Epithelial cell of esophagus (primary cell): ENCODE data around the gene GLB1L2.

ENCODE experiments used
- DNase-seq: peaks from one replicate; pipeline ENCODE4 v3.0.0; 2010; ENCODE audit warnings: low read depth
- H3K4me3 ChIP-seq: 2 replicates; pipeline ENCODE4 v1.5.1; 2011; ENCODE audit warnings: mild to moderate bottlenecking, low read length, control low read depth
- TF ChIP-seq, protein P1 (sequence below): IDR thresholded peaks from 2 replicates; pipeline ENCODE4 v1.5.1; 2011; ENCODE audit warnings: low read depth, mild to moderate bottlenecking, low read length, control low read depth, inconsistent platforms; ENCODE audit not compliant: insufficient read depth; ENCODE audit errors: missing control alignments

Gene GLB1L2

GRCh38 chr11:134363161-134363560 is 31.4 kb downstream of the GLB1L2 start:
- TF ChIP-seq, protein P1, sequence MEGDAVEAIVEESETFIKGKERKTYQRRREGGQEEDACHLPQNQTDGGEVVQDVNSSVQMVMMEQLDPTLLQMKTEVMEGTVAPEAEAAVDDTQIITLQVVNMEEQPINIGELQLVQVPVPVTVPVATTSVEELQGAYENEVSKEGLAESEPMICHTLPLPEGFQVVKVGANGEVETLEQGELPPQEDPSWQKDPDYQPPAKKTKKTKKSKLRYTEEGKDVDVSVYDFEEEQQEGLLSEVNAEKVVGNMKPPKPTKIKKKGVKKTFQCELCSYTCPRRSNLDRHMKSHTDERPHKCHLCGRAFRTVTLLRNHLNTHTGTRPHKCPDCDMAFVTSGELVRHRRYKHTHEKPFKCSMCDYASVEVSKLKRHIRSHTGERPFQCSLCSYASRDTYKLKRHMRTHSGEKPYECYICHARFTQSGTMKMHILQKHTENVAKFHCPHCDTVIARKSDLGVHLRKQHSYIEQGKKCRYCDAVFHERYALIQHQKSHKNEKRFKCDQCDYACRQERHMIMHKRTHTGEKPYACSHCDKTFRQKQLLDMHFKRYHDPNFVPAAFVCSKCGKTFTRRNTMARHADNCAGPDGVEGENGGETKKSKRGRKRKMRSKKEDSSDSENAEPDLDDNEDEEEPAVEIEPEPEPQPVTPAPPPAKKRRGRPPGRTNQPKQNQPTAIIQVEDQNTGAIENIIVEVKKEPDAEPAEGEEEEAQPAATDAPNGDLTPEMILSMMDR = no peak
- H3K4me3 ChIP-seq = no peak overlapping the region
- DNase-seq = no peak

- no peak overlapping the region for H3K4me3 ChIP-seq
- DNase-seq = no peak
- TF ChIP-seq, protein P1 = no peak
These were observed 31.8 kb downstream of the GLB1L2 start for GRCh38 chr11:134363592-134363991.

DNA sequence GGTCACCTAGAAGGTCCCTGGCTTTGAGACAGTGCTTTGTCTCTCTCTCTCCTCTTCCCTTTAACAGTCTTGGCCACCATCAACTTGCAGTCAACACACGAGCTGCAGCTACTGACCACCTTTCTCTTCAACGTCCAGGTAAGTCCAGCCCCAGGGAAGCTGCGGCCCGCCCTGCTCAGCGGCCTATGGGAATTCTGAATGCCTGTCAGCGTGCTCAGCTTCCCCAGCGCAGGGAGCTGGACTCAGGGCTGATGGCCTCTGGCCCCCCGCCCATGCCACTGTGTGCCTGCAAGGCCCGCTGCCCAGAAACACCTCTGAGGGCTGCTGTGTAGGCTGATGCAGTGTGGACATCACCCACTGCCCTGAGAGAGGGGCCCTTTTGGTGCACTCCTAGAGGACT is 32.5 kb downstream of the GLB1L2 start:
- DNase-seq = no peak
- TF ChIP-seq, protein P1 = no peak
- no peak overlapping the region for H3K4me3 ChIP-seq

DNA sequence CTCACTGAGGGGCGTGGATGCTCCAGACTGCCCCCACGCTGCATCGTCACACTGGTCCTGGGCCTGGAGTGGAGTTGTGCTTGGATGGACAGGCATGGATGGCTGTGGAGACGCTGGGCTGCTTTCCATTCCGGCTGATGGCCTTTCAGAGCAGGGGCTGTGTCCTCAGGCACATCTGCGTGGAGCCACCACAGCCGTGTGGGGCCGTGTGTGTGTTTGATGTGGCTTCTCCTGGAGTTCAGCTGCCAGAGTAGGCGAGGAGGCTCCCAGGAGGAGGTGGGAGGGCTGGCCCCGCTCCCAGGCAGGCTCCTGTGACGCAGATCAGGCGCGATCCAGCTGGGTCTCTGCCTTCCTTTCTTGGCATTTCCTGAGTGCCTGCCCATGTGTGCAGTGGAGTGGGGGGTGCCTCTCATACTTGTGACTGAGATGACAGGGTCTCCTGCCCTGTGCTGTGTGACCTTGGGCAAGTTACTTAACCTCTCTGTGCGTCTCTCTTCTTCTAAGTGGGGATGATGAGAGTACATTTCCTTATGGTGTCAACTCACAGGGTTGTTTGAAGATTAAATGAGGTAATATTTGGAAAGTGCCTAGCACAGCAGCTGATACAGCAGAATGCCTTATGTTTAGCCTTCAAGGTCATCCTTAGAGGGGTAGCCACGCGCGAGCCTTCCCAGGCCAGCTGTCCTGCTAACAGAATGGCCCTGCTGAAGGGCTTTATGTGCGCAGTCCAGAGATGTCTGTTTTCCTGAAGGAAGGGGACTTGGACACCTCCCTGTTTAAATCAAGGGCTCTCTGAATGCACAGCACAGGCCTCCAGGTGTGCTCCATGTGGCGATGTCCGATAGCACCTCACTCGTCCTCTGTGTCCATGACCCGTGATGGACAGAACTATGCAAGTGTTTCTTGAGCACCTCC is 33.5 kb downstream of the GLB1L2 start:
- no peak overlapping the region for H3K4me3 ChIP-seq
- no peak for DNase-seq
- TF ChIP-seq, protein P1 = no peak

GRCh38 chr11:134366254-134366653 is 34.5 kb downstream of the GLB1L2 start:
- no peak overlapping the region for H3K4me3 ChIP-seq
- DNase-seq = no peak
- TF ChIP-seq, protein P1 = no peak

DNA sequence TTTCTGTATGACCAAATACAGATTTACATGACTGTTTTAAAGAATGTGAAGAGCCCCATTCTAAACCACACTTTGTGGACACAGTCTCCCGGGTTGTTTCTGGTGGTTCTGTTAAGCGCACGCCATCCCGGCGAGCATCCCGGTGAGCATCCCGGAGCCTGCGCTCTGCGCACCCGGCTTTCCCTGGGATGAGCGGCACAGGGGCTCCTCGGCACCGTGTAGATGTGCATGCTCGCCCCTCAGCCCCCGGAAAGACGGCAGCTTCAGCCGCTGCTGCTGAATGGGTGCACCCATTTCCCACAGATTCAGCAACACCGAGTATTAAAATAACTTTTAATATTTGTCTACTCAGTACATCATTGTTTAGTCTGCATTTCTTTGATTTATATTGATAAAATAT is 36.0 kb downstream of the GLB1L2 start:
- H3K4me3 ChIP-seq = no peak overlapping the region
- DNase-seq = no peak
- TF ChIP-seq, protein P1 = no peak
